ENCODE measurements around the gene SH3BP2.
"Not testable (repeated sequence)": the region's sequence is repeated elsewhere in the genome, so short reads cannot be mapped to it uniquely, and the experiment has no call there.

The SH3BP2 gene

DNA sequence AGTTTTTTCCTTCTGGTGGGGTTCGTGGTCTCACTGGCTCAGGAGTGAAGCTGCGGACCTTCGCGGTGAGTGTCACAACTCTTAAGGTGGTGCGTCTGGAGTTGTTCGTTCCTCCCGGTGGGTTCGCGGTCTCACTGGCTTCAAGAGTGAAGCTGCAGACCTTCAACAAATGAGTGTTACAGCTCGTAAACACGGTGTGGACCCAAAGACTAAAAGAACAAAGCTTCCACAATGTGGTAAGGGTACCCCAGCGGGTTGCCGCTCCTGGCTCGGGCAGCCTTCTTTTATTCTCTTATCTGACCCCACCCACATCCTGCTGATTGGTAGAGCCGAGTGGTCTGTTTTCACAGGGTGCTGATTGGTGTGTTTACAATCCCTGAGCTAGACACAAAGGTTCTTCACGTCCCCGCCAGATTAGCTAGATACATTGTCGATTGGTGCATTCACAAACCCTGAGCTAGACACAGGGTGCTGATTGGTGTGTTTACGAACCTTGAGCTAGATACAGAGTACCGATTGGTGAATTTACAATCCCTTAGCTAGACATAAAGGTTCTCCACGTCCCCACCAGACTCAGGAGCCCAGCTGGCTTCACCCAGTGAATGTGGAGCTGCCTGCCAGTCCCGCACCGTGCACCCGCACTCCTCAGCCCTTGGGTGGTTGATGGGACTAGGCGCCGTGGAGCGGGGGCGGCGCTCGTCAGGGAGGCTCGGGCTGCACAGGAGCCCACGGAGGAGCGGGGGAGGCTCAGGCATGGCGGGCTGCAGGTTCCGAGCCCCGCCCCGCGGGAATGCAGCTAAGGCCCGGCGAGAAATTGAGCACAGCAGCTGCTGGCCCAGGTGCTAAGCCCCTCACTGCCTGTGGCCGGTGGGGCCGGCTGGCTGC, 30.2 kb upstream of the SH3BP2 start:
- DNase-seq (ENCODE audit: low spot score), result not testable (repeated sequence)

DNA sequence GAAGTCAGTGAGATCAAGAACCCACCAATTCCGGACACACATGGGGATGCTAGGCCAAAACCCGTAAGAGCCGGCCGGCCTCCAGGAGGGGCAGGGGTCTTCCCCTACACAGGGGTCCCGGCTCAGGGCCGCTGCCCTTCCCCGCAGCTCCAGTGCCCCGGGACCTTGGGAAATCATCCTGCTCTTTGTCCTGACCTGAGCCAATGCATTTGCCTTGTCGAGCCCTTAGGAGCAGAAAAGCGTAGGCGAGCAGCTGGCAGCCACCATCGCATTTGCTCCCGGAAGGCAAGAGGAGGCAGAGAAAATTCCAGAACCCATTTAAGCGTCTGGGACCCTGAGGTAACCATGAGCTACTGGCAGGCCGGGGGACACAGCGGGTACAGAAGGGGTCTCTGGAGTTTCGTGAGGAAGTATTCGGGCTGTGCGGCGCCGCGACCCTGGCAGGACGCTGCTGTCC, 29.3 kb upstream of the SH3BP2 start:
- DNase-seq (ENCODE audit: low spot score), result no peak

DNA sequence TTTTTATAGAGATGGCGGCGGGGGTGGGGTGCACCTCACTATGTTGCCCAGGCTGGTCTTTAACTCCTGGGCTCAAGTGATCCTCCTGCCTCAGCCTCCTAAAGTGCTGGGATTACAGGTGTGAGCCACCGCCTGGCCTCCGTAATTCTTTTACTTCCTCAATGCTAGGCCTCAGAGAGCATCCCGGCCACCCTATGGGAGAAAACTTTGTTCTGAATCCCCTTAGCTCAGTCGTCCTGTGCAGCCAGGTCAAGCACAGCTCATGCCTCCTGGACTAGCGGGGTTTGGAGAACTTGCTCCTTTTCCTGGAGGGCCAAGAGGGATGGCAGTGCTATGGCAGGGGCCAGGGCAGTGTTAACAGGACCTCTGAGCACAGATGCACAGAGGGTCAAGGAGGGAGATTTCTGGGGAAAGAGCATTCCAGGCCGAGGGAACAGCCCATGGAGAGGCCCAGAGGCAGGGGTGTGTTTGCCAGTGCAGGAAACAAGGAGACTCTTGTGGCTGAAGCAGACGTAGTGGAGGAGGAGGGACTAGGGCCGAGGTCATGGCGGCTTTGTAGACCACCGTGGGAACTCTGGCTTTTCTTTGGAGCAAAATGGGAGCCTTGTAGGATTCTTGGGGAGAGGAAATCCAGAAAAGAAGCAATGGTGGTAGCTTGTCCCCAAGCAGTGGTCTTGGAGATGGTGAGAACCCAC, 26.9 kb upstream of the SH3BP2 start:
- DNase-seq (ENCODE audit: low spot score), result no peak

DNA sequence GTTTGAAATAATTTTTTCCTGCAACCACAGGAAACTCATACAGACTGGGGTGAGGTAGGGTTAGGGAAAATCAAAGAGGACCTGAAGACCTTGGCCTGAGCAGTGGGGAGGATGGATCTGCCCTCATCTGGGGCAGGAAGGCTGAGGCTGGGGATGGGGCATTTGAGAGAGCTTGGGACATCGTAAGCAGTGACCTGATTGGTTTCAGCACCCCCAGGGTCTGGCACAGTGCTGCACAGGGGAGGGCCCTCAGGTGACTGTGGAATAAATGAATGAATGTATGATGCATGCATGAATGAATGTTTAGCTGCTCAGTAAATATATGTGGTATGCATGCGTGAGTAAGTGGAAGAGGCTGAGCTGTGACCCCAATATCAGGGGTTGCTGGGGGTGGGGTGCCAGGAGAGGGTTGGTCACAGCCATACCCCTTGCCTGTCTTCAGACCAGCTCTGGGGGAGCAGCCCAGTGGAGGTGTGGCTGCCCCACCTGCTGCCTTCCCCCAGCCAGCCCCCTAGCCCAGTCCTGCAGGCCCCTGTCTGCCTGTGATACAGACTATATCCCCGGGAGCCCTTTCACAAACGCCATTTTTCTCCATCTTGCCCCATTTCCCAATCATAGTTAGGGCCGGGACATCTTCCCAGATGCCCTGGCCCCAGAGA, 25.7 kb upstream of the SH3BP2 start:
- DNase-seq (ENCODE audit: low spot score), result no peak

DNA sequence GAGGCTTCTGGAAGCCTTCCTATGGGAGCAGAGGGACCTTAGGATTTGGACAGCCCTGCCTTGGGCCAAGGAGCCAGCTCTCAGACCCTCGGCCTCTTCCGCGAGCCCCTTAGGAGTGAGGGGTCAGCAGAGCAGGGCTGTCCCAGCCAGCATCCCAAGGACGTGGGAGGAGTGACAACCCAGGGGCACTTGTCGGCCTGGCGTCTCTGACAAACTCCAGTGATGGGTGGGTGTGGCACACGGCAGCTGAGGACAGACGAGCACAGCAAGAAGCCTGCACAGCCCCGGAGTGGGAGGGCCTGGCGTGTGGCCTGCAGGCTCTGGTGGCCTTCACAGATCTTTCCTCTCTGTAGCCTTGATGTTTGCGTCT, 25.2 kb upstream of the SH3BP2 start:
- DNase-seq (ENCODE audit: low spot score), result no peak

DNA sequence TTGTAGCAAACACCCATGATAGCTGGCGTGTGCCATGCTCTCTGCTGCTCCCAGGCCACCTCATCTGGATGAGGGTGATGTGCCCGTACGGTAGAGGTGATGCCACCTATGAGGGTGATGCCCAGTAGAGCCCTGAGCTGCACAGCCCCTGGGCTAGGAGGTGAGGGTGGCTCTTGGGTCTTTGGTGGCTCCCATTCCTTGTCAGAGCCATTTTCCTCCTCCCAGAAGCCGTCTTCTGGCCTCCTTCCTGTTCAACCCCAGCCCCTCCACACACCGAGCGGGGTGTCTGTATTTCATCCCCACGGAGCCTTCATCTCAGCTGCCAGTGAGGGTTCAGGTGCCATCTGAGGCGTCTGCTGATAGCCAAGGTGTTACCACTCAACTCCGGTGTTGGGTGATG, 24.8 kb upstream of the SH3BP2 start:
- no peak for DNase-seq (ENCODE audit: low spot score)

DNA sequence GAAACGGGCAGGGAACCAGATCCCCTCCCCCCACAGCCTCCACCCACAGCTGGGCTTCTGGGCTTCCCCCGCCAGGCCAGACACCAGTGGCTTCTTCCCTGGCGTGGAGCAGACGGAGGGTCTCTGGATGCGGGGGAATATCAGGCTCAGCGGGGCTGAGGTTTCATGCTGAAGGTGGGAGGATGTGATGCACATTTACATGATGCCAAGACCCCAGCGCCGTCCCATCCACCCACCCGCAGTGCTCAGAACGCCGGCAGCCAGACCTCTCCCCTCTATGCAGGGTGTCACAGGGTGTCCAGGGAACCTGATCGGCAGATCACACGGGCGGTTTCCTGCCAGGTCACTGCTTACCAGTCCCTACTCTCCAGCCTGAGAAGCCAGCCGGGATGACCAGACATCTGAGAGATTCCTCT, 24.0 kb upstream of the SH3BP2 start:
- no peak for DNase-seq (ENCODE audit: low spot score)

DNA sequence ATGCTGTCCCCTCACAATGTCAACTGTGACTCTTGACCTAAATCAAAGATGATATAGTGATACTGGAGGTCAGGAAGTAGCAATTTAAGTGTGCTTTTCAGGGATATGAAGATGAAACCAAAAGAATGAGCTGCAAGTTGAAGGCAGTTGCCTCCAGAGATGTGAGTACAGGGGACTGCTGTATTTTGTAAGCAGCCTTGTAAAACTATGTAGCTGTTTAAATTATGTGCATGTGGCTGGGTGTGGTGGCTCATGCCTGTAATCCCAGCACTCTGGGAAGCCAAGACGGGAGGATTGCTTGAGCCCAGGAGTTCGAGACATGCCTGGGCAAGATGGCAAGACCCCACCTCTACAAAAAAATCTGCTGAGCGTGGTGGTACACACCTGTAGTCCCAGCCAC, 21.6 kb upstream of the SH3BP2 start:
- DNase-seq (ENCODE audit: low spot score), result no peak

DNA sequence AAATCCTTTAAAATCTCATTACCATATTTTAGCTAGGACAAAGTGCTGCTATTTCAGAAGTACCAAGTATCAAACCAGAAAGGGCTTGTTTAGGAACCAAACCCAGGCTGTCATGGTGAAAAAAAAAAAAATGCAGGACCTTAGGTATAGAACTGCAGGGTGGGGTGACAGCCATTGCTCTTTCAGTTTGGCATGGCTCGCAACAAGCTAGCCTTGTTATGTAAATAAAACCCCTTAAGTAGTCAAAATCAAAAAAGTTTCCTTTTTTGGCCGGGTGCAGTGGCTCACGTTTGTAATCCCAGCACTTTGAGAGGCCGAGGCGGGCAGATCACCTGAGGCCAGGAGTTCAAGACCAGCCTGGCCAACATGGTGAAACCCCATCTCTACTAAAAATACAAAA, 12.2 kb upstream of the SH3BP2 start:
- not testable (repeated sequence) for DNase-seq (ENCODE audit: low spot score)

DNA sequence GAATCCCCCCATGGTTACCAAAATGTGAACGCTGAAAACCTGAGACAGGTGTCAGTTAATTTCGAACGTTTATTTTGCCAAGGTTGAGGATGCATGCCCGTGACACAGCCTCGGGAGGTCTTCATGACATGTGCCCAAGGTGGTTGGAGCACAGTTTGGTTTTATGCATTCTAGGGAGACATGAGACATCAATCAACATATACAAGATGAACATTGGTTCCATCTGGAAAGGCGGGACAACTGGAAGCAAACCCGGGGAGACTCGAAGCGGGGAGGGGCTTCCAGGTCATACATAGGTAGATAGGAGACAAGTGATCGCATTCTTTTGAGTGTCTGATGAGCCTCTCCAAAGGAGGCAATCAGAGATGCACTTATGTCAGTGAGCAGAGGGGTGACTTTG, 11.0 kb upstream of the SH3BP2 start:
- DNase-seq (ENCODE audit: low spot score), result no peak

DNA sequence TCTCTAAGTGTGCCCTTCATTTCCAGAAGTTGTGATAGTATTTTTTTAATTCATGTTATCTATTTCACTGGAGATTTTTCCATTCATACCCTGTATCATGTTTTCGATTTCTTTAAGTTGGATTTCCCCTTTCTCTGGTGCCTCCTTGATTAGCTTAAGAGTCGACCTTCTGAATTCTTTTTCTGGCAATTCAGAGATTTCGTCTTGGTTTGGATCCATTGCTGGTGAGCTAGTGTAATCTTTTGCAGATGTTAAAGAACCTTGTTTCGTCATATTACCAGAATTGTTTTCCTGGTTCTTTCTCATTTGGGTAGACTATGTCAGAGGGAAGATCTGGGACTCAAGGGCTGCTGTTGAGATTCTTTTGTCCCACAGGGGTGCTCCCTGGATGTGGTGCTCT, 9.1 kb upstream of the SH3BP2 start:
- no peak for DNase-seq (ENCODE audit: low spot score)

DNA sequence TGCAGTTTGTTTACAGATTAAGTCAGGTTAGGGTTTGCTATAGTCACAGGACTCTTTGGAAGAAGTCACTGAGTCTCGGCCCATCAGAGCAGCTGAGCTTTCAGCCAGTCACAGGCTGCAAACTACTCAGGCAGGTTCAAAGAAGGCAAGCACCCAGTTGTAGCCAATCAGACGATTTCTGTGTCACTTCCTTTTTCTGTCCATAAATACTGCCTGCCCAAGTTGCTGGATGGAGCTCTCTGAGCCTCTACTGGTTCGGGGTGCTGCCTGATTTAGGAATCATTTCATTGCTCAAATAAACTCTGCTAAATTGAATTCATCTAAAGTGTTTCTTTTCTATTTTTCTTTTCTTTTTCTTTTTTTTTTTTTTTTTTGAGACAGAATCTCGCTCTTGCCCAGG, 7.3 kb upstream of the SH3BP2 start:
- DNase-seq (ENCODE audit: low spot score), result peak; percentile 28

DNA sequence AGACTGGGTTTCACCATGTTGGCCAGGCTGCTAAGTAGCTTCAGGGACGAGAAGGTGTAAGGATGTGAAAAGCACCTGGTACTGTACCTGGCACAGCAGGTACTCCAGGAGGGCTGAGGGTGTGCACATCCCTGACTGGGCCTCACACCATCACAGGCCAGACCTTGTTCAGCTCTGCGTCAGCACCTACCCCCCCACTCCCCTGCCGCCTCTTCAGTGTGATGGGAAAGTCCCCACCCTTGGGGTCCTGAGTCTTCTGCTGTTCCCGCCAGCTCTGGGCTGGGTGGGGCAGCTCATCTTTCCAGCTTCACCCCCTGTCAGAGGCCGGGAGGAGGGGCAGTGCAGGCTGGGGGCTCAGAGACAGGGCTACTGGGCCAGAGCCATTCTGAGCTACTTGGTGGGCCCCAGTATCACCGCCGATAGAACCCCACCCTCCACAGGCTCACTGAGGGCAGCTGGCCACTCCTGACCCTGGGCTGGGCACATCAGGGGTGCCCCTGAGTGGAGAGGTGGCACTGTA, 6.7 kb upstream of the SH3BP2 start:
- DNase-seq (ENCODE audit: low spot score), result no peak

DNA sequence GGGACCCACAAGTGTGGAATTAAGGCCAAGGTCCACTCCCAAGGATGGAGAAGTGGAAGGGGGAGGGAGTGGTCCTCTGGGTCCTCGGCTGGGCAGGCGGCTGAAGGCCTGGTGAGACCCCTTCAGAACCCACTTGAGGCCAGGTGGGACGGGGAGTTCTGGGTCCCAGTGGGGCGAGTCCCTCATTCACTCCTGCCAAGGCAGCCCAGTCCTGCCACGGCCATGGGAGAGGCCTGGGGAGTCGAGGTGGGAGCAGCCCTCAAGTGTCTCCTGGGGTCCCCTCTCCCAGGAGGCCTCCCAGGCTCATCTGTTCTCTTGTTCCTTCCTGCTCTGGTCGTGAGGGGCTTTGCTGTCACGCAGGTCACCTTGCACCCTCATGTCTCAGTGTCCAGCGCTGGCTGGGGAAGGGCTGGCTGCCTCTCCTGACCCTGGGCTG, 6.1 kb upstream of the SH3BP2 start:
- DNase-seq (ENCODE audit: low spot score), result no peak

DNA sequence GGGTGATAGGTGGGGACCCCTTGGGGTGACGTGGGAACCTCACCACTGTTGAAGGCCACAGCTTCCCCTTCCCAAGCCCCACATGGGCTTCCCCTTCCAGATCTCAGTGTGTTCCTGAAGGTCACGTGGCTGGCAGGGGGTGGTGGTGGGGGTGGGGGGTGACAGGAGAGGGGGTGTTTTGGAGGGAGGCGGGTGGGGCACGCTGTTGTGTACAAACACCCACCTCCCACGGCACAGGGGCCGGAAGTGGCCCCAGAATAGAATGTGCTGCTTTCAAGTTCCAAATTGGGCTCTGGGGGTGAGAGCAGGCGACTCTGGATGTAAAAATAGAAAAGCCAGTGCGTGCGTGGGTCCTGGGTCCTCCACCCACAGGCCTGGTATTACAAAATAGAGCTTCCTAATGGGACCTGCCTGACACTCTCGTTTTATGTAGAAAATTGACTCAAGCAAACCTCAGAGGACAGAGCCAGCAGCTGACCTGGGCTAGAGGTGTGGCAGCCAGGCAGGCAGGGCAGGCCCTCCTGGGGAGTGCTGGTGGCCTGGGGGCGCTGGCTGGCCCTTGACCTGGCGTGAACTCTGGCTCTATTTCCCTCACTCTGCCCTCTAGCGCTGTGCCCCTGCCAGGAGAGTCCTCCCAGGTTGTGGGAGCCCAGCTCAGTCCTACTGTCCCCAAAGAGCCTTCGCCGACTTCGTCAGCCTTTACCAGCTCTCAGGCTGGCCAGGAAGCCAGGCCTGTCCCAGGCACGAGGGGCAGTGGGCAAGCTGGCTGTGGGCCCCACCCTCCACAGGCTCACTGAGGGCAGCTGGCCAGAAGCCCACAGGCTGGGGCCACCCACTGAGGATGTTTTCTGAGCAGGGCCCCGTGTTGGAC, 5.4 kb upstream of the SH3BP2 start:
- DNase-seq (ENCODE audit: low spot score), result no peak

DNA sequence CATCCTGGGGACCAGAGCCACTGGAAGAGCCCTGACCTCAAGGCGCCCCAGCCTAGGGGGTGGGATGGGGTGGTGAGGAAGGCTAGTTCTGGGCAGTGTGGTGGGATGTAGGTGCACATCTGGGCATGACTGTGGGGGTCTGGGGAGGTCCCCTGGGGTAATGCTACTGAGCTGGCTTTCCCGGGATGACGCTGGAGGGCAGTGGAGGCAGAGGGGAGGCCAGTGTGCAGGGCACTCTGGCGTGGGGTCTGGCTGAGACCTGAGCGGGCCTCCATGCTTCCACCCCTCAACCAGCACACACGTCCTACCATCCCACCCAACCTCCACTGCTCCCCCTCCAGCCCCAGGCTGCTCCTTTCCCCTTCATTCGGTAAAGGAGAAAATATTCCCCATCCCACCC, 4.8 kb upstream of the SH3BP2 start:
- DNase-seq (ENCODE audit: low spot score), result no peak

DNA sequence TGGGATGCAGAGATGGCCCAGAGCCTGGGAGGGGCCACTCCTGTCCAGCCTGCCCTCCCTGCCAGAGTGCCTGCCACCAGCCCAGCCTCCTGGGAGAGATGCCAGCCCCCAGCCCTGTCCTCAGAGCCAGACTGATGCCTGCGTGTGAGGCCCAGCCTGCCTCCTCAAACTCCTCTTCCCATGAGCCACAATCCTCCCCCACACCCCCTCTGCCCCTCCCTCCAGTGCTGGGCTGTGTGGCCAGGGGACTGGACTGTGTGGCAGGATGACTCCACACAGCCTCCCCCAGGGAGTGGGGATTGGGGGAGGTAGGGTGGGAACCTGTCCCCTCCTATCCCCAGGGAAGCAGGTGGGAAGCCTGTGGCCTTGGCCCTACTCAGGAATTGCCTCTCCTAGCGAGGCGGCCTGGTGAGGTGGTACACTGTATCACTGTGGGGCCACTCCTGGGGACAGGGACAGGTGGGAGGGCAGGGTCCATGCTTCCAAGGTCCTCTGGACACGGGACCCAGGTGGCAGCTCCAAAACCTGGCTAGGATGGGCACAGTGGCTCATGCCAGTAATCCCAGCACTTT, 4.3 kb upstream of the SH3BP2 start:
- DNase-seq (ENCODE audit: low spot score), result no peak

DNA sequence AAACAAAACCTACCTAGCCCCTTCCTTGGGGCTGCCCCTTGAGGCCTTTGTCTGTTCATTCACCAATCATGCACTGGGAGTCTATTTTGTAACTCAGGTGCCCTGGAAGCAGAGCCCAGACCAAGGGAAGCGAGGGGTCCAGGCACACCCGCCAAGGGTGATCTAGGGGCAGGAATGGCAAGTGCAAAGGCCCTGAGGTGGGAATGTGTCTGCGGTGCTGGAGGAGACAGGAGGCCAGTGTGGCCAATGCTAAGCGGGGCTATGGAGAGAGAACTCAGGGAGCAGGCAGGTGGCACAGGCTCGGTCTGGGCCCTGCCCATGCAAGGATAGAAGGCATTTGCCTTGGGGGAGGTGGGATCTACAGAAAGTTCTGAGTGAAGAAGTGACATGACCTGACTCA, 3.5 kb upstream of the SH3BP2 start:
- no peak for DNase-seq (ENCODE audit: low spot score)

DNA sequence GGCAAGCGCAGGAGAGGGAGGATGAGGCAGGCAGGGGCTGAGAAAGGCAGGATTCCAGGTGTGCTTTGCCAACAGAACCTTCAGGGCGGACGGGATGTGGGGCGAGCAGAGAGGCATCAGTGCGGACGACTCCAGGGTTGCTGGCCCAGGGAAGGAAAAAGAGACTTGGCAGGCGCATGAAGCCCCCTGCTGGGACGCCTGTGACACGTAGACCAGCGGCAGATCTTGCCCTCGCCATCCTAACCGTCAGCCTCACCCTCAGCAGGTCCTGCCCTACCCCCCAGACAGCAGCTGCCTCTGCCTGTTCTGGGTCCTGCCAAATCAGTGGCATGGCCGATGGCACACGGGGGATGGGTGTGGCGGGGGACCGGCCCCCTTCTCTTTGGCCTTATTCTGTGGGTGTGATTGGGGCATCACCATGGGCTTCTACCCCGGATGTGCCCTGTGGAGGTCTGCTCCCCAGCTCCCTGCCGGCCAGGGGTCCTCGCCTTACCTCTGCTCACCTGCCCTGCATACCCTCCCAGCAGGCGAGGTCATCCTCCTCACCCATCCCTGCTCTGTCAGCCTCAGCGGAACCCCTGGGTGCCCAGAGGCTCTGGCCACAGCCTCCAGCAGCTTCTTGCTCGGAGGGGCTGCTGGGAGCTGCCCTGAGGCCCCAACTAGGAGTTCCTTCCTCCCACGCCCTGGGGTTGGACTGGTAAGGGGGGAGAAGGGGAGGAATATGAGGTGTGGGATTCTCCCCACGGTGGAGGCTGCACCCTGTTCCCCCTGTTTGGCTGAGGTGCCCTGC, 2.9 kb upstream of the SH3BP2 start:
- DNase-seq (ENCODE audit: low spot score), result no peak
